ENCODE data around the gene LPP.

LPP gene

DNA sequence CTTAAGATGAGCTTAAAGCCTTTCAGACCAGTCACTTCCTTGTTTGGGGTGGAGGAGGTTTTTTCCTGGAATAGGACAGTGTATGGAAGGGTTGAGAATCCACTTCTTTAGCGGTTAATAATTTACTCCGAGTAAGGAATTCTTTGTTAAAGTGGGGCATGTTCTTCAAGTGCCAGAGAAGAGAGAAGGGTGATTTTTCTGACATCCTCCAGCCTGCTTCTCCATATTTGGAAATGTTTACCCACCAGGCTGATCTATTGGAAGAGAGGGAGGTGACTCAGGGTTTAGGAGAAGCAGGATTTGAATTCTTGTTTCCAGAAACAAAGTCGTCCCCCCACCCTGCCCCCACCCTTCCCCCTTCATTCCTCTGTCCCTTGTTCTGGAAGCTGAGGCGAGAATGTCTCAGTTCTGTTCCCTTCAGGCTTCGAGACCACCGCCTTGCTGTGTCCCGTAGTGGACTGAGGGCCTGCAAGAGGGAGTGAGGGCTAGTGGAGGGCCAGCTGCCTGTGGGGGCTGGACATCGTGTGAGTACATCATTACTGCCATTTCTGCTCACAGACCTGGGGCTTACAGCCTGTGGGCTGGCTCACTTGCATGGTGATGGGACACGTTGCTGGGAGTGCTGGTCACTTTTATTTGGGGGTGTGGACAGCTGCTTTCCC lies 58.5 kb downstream of the LPP start:
- Histone ChIP-seq H3K36me3 (ENCODE audit: control insufficient read depth, low read depth, low read length) (no peaks in the 10 kb centered on the region), H3K27me3 (ENCODE audit: control insufficient read depth, insufficient read depth, low read length) (no peaks in the 10 kb centered on the region), H3K9ac (ENCODE audit: low read length) (no peak overlapping the region), H3K9me3 (ENCODE audit: control insufficient read depth, low read depth, low read length) (no peaks in the 10 kb centered on the region), H3K4me1 (ENCODE audit: control insufficient read depth, low read depth, low read length) (peaks cover 16% of the 10 kb centered on the region), H3K27ac (ENCODE audit: low read length) (no peak overlapping the region), H3K4me3 (ENCODE audit: low read length) (no peak overlapping the region)

GRCh38 chr3:188214442-188214841 lies 60.5 kb downstream of the LPP start:
- Histone ChIP-seq H3K36me3 (ENCODE audit: control insufficient read depth, low read depth, low read length) (no peaks in the 10 kb centered on the region), H3K27me3 (ENCODE audit: control insufficient read depth, insufficient read depth, low read length) (no peaks in the 10 kb centered on the region), H3K9me3 (ENCODE audit: control insufficient read depth, low read depth, low read length) (no peaks in the 10 kb centered on the region), H3K4me1 (ENCODE audit: control insufficient read depth, low read depth, low read length) (peaks cover 9% of the 10 kb centered on the region), H3K4me3 (ENCODE audit: low read length) (no peak overlapping the region), H3K27ac (ENCODE audit: low read length) (no peak overlapping the region), H3K9ac (ENCODE audit: low read length) (no peak overlapping the region)

GRCh38 chr3:188215129-188215528 lies 61.2 kb downstream of the LPP start:
- H3K4me1 ChIP-seq (ENCODE audit: control insufficient read depth, low read depth, low read length) = peaks cover 9% of the 10 kb centered on the region
- H3K27me3 ChIP-seq (ENCODE audit: control insufficient read depth, insufficient read depth, low read length) = no peaks in the 10 kb centered on the region
- no peak overlapping the region for H3K9ac ChIP-seq (ENCODE audit: low read length)
- H3K27ac ChIP-seq (ENCODE audit: low read length) = no peak overlapping the region
- no peak overlapping the region for H3K4me3 ChIP-seq (ENCODE audit: low read length)
- H3K36me3 ChIP-seq (ENCODE audit: control insufficient read depth, low read depth, low read length) = no peaks in the 10 kb centered on the region
- H3K9me3 ChIP-seq (ENCODE audit: control insufficient read depth, low read depth, low read length) = no peaks in the 10 kb centered on the region

DNA sequence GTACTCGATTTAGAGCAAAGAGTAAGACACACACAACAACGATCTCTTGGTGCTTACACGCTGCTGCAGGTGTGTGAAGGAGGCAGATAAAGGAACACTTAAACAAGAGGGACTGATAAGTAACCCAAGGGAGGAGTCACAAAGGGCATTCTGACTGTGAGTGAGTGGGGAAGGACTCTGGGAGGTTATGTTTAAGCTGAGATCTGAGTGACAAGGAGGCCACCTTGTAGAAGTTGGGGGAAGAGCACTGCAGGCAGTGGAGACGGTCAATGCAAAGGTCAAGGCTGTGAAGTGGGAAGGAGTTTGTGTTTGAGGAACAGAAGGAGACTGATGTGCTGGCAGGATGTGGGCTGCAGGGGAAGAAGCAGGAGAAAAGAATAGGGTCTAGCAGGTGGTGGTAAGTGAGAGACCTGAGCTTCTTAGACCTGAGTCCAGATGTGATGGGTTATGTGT lies 63.1 kb downstream of the LPP start:
- Histone ChIP-seq H3K9ac (ENCODE audit: low read length) (no peak overlapping the region), H3K4me3 (ENCODE audit: low read length) (no peak overlapping the region)

DNA sequence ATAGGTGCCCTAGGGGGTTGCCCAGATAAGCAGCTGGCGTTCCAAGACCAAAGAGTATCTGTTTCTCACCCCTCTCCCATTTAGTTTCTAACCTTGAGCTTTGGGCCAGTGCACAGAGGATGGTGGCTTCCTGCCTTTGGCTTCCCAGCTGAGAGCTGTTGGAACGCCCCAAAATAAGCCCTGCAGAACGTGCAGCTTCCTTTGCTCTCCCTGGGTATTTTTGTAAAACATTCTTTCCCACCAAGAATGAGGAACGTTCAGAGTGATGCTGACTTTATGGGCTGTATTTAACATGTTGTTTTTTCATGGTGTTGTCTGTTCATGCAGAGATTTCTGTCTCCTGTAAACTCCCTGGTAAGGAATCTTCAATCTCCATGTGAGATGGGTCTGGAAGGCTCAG lies 63.8 kb downstream of the LPP start:
- Histone ChIP-seq H3K4me1 (ENCODE audit: control insufficient read depth, low read depth, low read length) (peaks cover 6% of the 10 kb centered on the region), H3K27ac (ENCODE audit: low read length) (no peak overlapping the region), H3K36me3 (ENCODE audit: control insufficient read depth, low read depth, low read length) (no peaks in the 10 kb centered on the region), H3K4me3 (ENCODE audit: low read length) (no peak overlapping the region), H3K27me3 (ENCODE audit: control insufficient read depth, insufficient read depth, low read length) (no peaks in the 10 kb centered on the region), H3K9ac (ENCODE audit: low read length) (no peak overlapping the region), H3K9me3 (ENCODE audit: control insufficient read depth, low read depth, low read length) (no peaks in the 10 kb centered on the region)

More for the DNA sequence above, 63.1 kb downstream of the LPP start:
- no peaks in the 10 kb centered on the region for H3K9me3 ChIP-seq (ENCODE audit: control insufficient read depth, low read depth, low read length)
- H3K36me3 ChIP-seq (ENCODE audit: control insufficient read depth, low read depth, low read length) = no peaks in the 10 kb centered on the region
- no peak overlapping the region for H3K27ac ChIP-seq (ENCODE audit: low read length)
- peaks cover 9% of the 10 kb centered on the region for H3K4me1 ChIP-seq (ENCODE audit: control insufficient read depth, low read depth, low read length)
- H3K27me3 ChIP-seq (ENCODE audit: control insufficient read depth, insufficient read depth, low read length) = no peaks in the 10 kb centered on the region

DNA sequence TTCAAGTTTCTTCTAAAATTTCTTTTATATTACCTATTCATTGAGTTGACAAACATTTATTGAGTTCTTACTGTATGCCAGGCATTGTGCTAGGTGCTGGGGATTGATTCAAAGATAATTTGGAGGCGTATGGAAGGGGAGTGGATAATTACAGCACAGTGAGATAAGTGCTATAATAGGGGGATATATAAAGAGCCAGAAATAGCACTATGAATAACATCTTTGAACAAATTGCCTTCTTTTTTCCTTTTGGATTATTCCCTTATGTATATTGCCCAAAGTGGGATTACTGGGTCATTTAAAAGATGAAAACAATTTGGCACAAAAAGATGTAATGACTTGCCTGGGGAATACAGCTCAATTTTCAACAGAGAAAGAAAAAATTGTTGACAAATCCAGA lies 64.6 kb downstream of the LPP start:
- H3K9me3 ChIP-seq (ENCODE audit: control insufficient read depth, low read depth, low read length) = no peaks in the 10 kb centered on the region
- peaks cover 6% of the 10 kb centered on the region for H3K4me1 ChIP-seq (ENCODE audit: control insufficient read depth, low read depth, low read length)
- no peak overlapping the region for H3K4me3 ChIP-seq (ENCODE audit: low read length)
- no peaks in the 10 kb centered on the region for H3K36me3 ChIP-seq (ENCODE audit: control insufficient read depth, low read depth, low read length)
- H3K9ac ChIP-seq (ENCODE audit: low read length) = no peak overlapping the region
- H3K27me3 ChIP-seq (ENCODE audit: control insufficient read depth, insufficient read depth, low read length) = no peaks in the 10 kb centered on the region
- no peak overlapping the region for H3K27ac ChIP-seq (ENCODE audit: low read length)

DNA sequence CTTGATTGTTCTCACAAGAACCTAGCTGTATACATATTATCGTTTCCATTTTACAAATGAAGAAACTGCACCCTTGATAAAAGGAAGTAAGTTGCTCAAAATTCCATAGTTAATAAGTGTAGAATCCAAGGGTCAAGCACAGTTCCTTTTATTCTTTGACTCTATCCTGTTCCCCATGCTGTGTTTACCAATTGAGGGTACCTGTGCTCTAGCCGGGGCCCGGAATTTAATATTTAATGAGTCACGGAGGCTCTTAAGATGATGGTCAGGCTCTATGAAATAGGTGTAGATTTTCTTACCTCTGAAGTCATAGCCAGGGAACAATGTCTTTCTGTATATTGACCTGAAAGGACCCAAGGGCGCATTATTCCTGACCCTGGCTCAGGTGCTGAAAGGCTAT lies 65.2 kb downstream of the LPP start:
- Histone ChIP-seq H3K9me3 (ENCODE audit: control insufficient read depth, low read depth, low read length) (no peaks in the 10 kb centered on the region), H3K27me3 (ENCODE audit: control insufficient read depth, insufficient read depth, low read length) (no peaks in the 10 kb centered on the region), H3K4me1 (ENCODE audit: control insufficient read depth, low read depth, low read length) (peaks cover 6% of the 10 kb centered on the region), H3K36me3 (ENCODE audit: control insufficient read depth, low read depth, low read length) (no peaks in the 10 kb centered on the region), H3K4me3 (ENCODE audit: low read length) (no peak overlapping the region), H3K27ac (ENCODE audit: low read length) (no peak overlapping the region), H3K9ac (ENCODE audit: low read length) (no peak overlapping the region)

- Histone ChIP-seq H3K4me1 (ENCODE audit: control insufficient read depth, low read depth, low read length) (peaks cover 6% of the 10 kb centered on the region), H3K27ac (ENCODE audit: low read length) (no peak overlapping the region), H3K9me3 (ENCODE audit: control insufficient read depth, low read depth, low read length) (no peaks in the 10 kb centered on the region), H3K4me3 (ENCODE audit: low read length) (no peak overlapping the region), H3K27me3 (ENCODE audit: control insufficient read depth, insufficient read depth, low read length) (no peaks in the 10 kb centered on the region), H3K9ac (ENCODE audit: low read length) (no peak overlapping the region), H3K36me3 (ENCODE audit: control insufficient read depth, low read depth, low read length) (no peaks in the 10 kb centered on the region)
These were observed 66.3 kb downstream of the LPP start for GRCh38 chr3:188220097-188220788.

- Histone ChIP-seq H3K4me3 (ENCODE audit: low read length) (no peak overlapping the region), H3K27me3 (ENCODE audit: control insufficient read depth, insufficient read depth, low read length) (no peaks in the 10 kb centered on the region), H3K9ac (ENCODE audit: low read length) (no peak overlapping the region), H3K4me1 (ENCODE audit: control insufficient read depth, low read depth, low read length) (peaks cover 6% of the 10 kb centered on the region), H3K27ac (ENCODE audit: low read length) (no peak overlapping the region), H3K36me3 (ENCODE audit: control insufficient read depth, low read depth, low read length) (no peaks in the 10 kb centered on the region), H3K9me3 (ENCODE audit: control insufficient read depth, low read depth, low read length) (no peaks in the 10 kb centered on the region)
These were observed 67.2 kb downstream of the LPP start for GRCh38 chr3:188220988-188221818.

DNA sequence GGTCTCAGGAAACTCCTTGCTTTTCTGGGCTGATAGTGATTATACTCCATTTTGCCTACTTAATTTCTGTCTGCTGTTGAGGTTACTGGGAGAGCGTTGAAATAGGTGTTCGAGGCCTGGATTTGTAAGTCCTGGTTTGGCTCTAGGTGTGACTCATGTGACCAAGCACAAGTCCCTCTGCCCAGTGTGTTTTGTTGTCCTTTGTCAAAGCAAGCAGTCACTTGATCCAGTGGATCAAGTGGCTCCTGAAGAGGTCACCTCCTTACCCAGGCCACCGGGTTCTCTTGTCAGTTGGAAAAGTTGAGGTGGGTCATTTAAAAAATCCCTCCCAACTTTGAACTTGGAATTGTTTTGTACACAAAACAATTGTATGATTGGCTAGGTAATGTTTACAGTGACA lies 70.0 kb downstream of the LPP start:
- no peaks in the 10 kb centered on the region for H3K9me3 ChIP-seq (ENCODE audit: control insufficient read depth, low read depth, low read length)
- H3K9ac ChIP-seq (ENCODE audit: low read length) = no peak overlapping the region
- no peaks in the 10 kb centered on the region for H3K27me3 ChIP-seq (ENCODE audit: control insufficient read depth, insufficient read depth, low read length)
- H3K4me1 ChIP-seq (ENCODE audit: control insufficient read depth, low read depth, low read length) = no peaks in the 10 kb centered on the region
- H3K4me3 ChIP-seq (ENCODE audit: low read length) = no peak overlapping the region
- H3K36me3 ChIP-seq (ENCODE audit: control insufficient read depth, low read depth, low read length) = no peaks in the 10 kb centered on the region
- H3K27ac ChIP-seq (ENCODE audit: low read length) = no peak overlapping the region

DNA sequence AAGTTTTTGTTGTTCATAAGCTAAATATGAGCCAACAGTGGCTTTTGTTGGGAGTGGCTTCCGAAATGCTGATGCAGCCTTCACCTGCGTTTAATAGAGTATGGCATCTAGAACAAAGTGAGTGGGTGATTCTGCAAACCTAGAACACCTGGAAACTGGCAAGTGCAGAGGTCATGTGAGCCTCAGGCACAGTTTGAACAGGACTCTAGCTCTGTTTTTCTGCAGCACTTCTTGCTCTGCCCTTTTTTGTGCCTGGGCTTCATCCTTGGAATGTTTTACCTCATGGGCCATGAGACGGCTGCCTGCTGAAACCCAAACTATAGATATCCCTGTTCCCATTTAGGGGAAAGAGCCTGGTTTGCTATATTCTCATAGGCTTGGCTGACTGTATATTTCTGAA lies 73.5 kb downstream of the LPP start:
- Histone ChIP-seq H3K36me3 (ENCODE audit: control insufficient read depth, low read depth, low read length) (no peaks in the 10 kb centered on the region), H3K4me3 (ENCODE audit: low read length) (no peak overlapping the region), H3K4me1 (ENCODE audit: control insufficient read depth, low read depth, low read length) (no peaks in the 10 kb centered on the region), H3K27ac (ENCODE audit: low read length) (no peak overlapping the region), H3K27me3 (ENCODE audit: control insufficient read depth, insufficient read depth, low read length) (no peaks in the 10 kb centered on the region), H3K9ac (ENCODE audit: low read length) (no peak overlapping the region), H3K9me3 (ENCODE audit: control insufficient read depth, low read depth, low read length) (no peaks in the 10 kb centered on the region)

Measured in iPS-18a (cell line).